ENCODE results near the gene TXNDC16.
"Not testable (repeated sequence)": the region's sequence is repeated elsewhere in the genome, so short reads cannot be mapped to it uniquely, and the experiment has no call there.

Gene TXNDC16

DNA sequence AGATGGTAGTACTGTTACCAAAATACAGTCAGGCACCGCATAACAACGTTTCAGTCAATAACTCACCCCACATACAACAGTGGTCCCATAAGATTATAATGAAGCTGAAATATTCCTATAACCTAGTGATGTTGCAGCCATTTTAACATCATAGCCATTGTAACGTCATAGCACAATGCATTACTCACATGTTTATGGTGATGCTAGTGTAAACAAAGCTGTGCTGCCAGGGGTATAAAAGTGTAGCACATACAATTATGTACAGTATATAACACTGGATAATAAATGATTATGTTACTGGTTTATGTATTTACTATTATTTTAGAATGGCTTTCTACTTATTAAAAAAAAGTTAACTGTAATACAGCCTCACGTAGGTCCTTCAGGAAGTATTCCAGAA lies 37.3 kb upstream of the TXNDC16 start:
- Histone ChIP-seq H3K9ac (ENCODE audit: insufficient read length, low read depth) (no peak overlapping the region), H3K36me3 (ENCODE audit: insufficient read depth, insufficient read length, low read length) (no peaks in the 10 kb centered on the region), H3K27me3 (ENCODE audit: insufficient read depth, insufficient read length) (no peaks in the 10 kb centered on the region), H3K4me3 (ENCODE audit: insufficient read length, low read depth) (no peak overlapping the region), H3K4me1 (ENCODE audit: insufficient read depth, insufficient read length) (no peaks in the 10 kb centered on the region), H3K9me3 (ENCODE audit: insufficient read depth, low read length) (no peaks in the 10 kb centered on the region)
- TF ChIP-seq SUZ12 (IDR thresholded peaks at IDR 0.05; ENCODE audit: extremely low read depth, insufficient read depth, insufficient read length) (no peak), YY1 (IDR thresholded peaks at IDR 0.05; ENCODE audit: insufficient read depth, insufficient read length) (no peak), ZNF274 (IDR thresholded peaks at IDR 0.05; ENCODE audit: low read depth, low read length) (no peak)
- no peak for DNase-seq (ENCODE audit: low read depth, low spot score)

DNA sequence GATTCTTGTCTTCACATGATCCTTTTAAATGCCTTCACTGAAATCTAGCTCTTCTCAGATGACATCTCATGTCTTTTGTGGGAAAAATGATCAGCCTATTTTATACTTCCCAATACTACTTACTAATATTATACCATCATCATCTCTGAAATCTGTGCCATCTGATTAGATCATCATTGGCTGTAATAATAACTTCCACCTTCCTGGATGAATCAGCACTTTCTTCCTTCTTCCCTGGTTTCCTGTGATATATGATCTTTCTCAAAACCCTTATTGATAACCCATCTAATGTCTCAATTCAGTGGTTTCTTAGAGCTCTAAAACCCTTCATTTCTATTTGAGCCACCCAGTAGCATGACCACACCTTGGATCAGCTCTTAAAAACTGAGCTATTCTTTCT lies 31.2 kb upstream of the TXNDC16 start:
- H3K4me1 ChIP-seq (ENCODE audit: insufficient read depth, insufficient read length), result no peaks in the 10 kb centered on the region
- H3K36me3 ChIP-seq (ENCODE audit: insufficient read depth, insufficient read length, low read length), result no peaks in the 10 kb centered on the region
- H3K4me3 ChIP-seq (ENCODE audit: insufficient read length, low read depth), result no peak overlapping the region
- H3K9ac ChIP-seq (ENCODE audit: insufficient read length, low read depth), result no peak overlapping the region
- no peak for DNase-seq (ENCODE audit: low read depth, low spot score)
- H3K27me3 ChIP-seq (ENCODE audit: insufficient read depth, insufficient read length), result no peaks in the 10 kb centered on the region
- TF ChIP-seq SUZ12 (IDR thresholded peaks at IDR 0.05; ENCODE audit: extremely low read depth, insufficient read depth, insufficient read length), result no peak
- no peak for TF ChIP-seq YY1 (IDR thresholded peaks at IDR 0.05; ENCODE audit: insufficient read depth, insufficient read length)
- no peak for TF ChIP-seq ZNF274 (IDR thresholded peaks at IDR 0.05; ENCODE audit: low read depth, low read length)
- no peaks in the 10 kb centered on the region for H3K9me3 ChIP-seq (ENCODE audit: insufficient read depth, low read length)

DNA sequence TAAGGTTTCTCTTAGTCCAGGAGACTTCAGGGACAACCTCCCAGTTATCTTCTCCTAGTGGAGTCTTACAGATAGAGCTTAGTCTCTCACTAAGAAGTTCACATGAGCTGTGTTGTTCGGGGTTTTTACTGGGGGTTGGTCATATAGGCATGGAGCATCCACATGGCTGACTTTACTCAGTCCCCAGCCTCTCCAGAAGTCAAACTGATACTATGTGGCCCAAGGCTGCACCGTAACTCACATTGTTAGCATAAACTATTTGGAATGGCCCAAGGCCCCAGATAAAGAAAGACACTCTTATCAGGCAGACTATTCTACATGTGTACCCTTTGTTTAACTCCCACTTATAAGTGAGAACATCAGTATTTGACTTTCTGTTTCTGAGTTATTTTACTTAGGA lies 23.6 kb upstream of the TXNDC16 start:
- no peaks in the 10 kb centered on the region for H3K9me3 ChIP-seq (ENCODE audit: insufficient read depth, low read length)
- no peak overlapping the region for H3K9ac ChIP-seq (ENCODE audit: insufficient read length, low read depth)
- H3K36me3 ChIP-seq (ENCODE audit: insufficient read depth, insufficient read length, low read length), result no peaks in the 10 kb centered on the region
- no peak for TF ChIP-seq SUZ12 (IDR thresholded peaks at IDR 0.05; ENCODE audit: extremely low read depth, insufficient read depth, insufficient read length)
- no peak for TF ChIP-seq ZNF274 (IDR thresholded peaks at IDR 0.05; ENCODE audit: low read depth, low read length)
- no peak for TF ChIP-seq YY1 (IDR thresholded peaks at IDR 0.05; ENCODE audit: insufficient read depth, insufficient read length)
- no peak for DNase-seq (ENCODE audit: low read depth, low spot score)
- H3K4me1 ChIP-seq (ENCODE audit: insufficient read depth, insufficient read length), result no peaks in the 10 kb centered on the region
- no peaks in the 10 kb centered on the region for H3K27me3 ChIP-seq (ENCODE audit: insufficient read depth, insufficient read length)
- no peak overlapping the region for H3K4me3 ChIP-seq (ENCODE audit: insufficient read length, low read depth)

DNA sequence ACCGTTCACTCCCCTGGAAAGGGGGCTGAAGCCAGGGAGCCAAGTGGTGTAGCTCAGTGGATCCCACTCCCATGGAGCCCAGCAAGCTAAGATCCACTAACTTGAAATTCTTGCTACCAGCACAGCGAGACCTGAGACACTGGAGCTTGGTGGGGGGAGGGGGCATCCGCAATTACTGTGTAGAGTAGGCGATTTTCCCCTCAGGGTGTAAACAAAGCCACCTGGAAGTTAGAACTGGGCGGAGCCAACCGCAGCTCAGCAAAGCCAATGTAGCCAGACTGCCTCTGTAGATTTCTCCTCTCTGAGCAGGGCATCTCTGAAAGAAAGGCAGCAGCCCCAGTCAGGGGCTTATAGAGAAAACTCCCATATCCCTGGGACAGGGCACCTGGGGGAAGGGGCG lies 16.1 kb upstream of the TXNDC16 start:
- not testable (repeated sequence) for H3K36me3 ChIP-seq (ENCODE audit: insufficient read depth, insufficient read length, low read length); H3K4me3 ChIP-seq (ENCODE audit: insufficient read length, low read depth); H3K4me1 ChIP-seq (ENCODE audit: insufficient read depth, insufficient read length); H3K9me3 ChIP-seq (ENCODE audit: insufficient read depth, low read length); H3K27me3 ChIP-seq (ENCODE audit: insufficient read depth, insufficient read length); H3K9ac ChIP-seq (ENCODE audit: insufficient read length, low read depth)
- DNase-seq (ENCODE audit: low read depth, low spot score), result peak; percentile 49

GRCh38 chr14:52563120-52563519 lies 10.8 kb upstream of the TXNDC16 start:
- no peak overlapping the region for H3K9ac ChIP-seq (ENCODE audit: insufficient read length, low read depth)
- H3K4me3 ChIP-seq (ENCODE audit: insufficient read length, low read depth), result no peak overlapping the region
- no peak for TF ChIP-seq SUZ12 (IDR thresholded peaks at IDR 0.05; ENCODE audit: extremely low read depth, insufficient read depth, insufficient read length)
- no peak for TF ChIP-seq ZNF274 (IDR thresholded peaks at IDR 0.05; ENCODE audit: low read depth, low read length)
- no peak for TF ChIP-seq YY1 (IDR thresholded peaks at IDR 0.05; ENCODE audit: insufficient read depth, insufficient read length)
- H3K27me3 ChIP-seq (ENCODE audit: insufficient read depth, insufficient read length), result no peaks in the 10 kb centered on the region
- no peaks in the 10 kb centered on the region for H3K36me3 ChIP-seq (ENCODE audit: insufficient read depth, insufficient read length, low read length)
- H3K9me3 ChIP-seq (ENCODE audit: insufficient read depth, low read length), result no peaks in the 10 kb centered on the region
- no peaks in the 10 kb centered on the region for H3K4me1 ChIP-seq (ENCODE audit: insufficient read depth, insufficient read length)
- no peak for DNase-seq (ENCODE audit: low read depth, low spot score)

GRCh38 chr14:52558688-52559087 lies 6.4 kb upstream of the TXNDC16 start:
- Histone ChIP-seq H3K4me1 (ENCODE audit: insufficient read depth, insufficient read length) (no peaks in the 10 kb centered on the region), H3K36me3 (ENCODE audit: insufficient read depth, insufficient read length, low read length) (no peaks in the 10 kb centered on the region), H3K27me3 (ENCODE audit: insufficient read depth, insufficient read length) (peaks cover 4% of the 10 kb centered on the region), H3K9ac (ENCODE audit: insufficient read length, low read depth) (no peak overlapping the region), H3K9me3 (ENCODE audit: insufficient read depth, low read length) (no peaks in the 10 kb centered on the region), H3K4me3 (ENCODE audit: insufficient read length, low read depth) (no peak overlapping the region)
- no peak for DNase-seq (ENCODE audit: low read depth, low spot score)
- no peak for TF ChIP-seq ZNF274 (IDR thresholded peaks at IDR 0.05; ENCODE audit: low read depth, low read length)
- TF ChIP-seq YY1 (IDR thresholded peaks at IDR 0.05; ENCODE audit: insufficient read depth, insufficient read length), result no peak
- TF ChIP-seq SUZ12 (IDR thresholded peaks at IDR 0.05; ENCODE audit: extremely low read depth, insufficient read depth, insufficient read length), result no peak

DNA sequence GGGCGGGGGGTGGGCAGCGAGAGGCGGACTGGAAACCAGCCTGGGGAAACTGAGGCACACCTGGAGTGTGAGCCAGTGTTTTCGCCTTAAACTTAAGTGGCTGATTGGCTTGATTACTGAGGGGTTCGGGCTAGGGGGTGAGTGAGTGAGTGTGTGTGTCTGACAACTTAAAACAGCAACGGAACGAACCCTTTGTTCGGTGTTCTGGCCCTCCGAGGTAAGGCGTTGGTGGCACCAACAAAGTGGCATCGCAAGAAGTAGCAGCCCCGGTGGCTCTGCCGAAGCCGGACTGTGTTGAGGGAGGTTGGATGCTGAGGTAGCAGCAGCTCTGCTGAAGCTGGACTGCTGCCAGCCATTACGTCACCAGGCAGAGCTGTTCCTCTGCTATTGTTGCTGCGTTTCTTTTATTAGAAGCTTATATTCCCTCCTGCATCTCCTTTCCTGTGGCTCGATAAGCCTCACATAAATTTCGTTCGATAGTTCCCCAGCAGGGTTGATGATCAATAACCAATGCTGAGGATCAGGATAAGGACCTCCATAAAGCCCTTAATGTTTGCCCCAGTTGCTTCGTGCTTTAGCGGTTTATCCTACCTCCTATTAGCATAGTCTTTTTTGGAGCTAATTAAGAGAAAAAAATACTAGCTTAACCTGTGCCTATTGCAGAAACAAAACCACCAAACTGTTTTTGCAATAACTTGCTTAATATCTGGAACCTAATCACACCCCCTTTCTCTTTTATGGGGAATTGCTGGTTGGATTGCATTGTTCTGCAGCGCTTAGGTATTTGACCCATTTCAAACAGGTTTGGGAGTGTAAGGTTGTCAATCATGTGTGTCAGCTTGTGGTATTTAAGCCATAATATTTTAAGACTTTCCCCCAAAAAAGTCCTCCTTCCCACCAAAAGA lies 1.6 kb upstream of the TXNDC16 start:
- H3K4me3 ChIP-seq (ENCODE audit: insufficient read length, low read depth), result peak overlapping the region; percentile 75
- DNase-seq (ENCODE audit: low read depth, low spot score), result peak; percentile 30

More for the DNA sequence above, 1.6 kb upstream of the TXNDC16 start:
- no peak for TF ChIP-seq ZNF274 (IDR thresholded peaks at IDR 0.05; ENCODE audit: low read depth, low read length)
- TF ChIP-seq YY1 (IDR thresholded peaks at IDR 0.05; ENCODE audit: insufficient read depth, insufficient read length), result no peak
- TF ChIP-seq SUZ12 (IDR thresholded peaks at IDR 0.05; ENCODE audit: extremely low read depth, insufficient read depth, insufficient read length), result no peak
- Histone ChIP-seq H3K36me3 (ENCODE audit: insufficient read depth, insufficient read length, low read length) (no peaks in the 10 kb centered on the region), H3K9ac (ENCODE audit: insufficient read length, low read depth) (peak overlapping the region; percentile 85), H3K27me3 (ENCODE audit: insufficient read depth, insufficient read length) (peaks cover 4% of the 10 kb centered on the region), H3K4me1 (ENCODE audit: insufficient read depth, insufficient read length) (no peaks in the 10 kb centered on the region), H3K9me3 (ENCODE audit: insufficient read depth, low read length) (no peaks in the 10 kb centered on the region)
